CD1c-positive myeloid dendritic cell (primary cell): ENCODE results near the gene RPS6KA1.
"Not testable (repeated sequence)": the region's sequence is repeated elsewhere in the genome, so short reads cannot be mapped to it uniquely, and the experiment has no call there.

Experiments used
- DNase-seq: peaks from one replicate; pipeline ENCODE4 v3.0.0-alpha.2; 2016; ENCODE audit errors: extremely low spot score

Gene RPS6KA1

GRCh38 chr1:26529655-26530409 lies at the start of gene RPS6KA1:
Gene RPS6KA1, plus strand, starts transcription at chr1:26529761. Its CDS starts 160 bp downstream, at chr1:26529921.
- peak; percentile 69 for DNase-seq

GRCh38 chr1:26482921-26483320 lies 46.6 kb upstream of the RPS6KA1 start:
- no peak for DNase-seq

- DNase-seq, result no peak
Measured at GRCh38 chr1:26483980-26484379, 45.6 kb upstream of the RPS6KA1 start.

- DNase-seq, result no peak
Measured at GRCh38 chr1:26490155-26490554, 39.4 kb upstream of the RPS6KA1 start.

GRCh38 chr1:26493267-26493666 lies 36.3 kb upstream of the RPS6KA1 start:
- no peak for DNase-seq

- DNase-seq, result no peak
Measured at GRCh38 chr1:26493938-26494337, 35.6 kb upstream of the RPS6KA1 start.

GRCh38 chr1:26496861-26497260 lies 32.7 kb upstream of the RPS6KA1 start:
- DNase-seq, result no peak

- no peak for DNase-seq
Measured at GRCh38 chr1:26498894-26499293, 30.7 kb upstream of the RPS6KA1 start.

- DNase-seq, result peak; percentile 90
Measured at GRCh38 chr1:26500488-26501175, 28.9 kb upstream of the RPS6KA1 start.

GRCh38 chr1:26510711-26511110 lies 18.9 kb upstream of the RPS6KA1 start:
- not testable (repeated sequence) for DNase-seq

- DNase-seq, result not testable (repeated sequence)
Measured at GRCh38 chr1:26515836-26516235, 13.7 kb upstream of the RPS6KA1 start.

GRCh38 chr1:26516987-26517765 lies 12.4 kb upstream of the RPS6KA1 start:
- DNase-seq, result no peak

GRCh38 chr1:26517766-26518049 lies 11.9 kb upstream of the RPS6KA1 start:
- no peak for DNase-seq

GRCh38 chr1:26518355-26518754 lies 11.2 kb upstream of the RPS6KA1 start:
- DNase-seq, result no peak

GRCh38 chr1:26520339-26520738 lies 9.2 kb upstream of the RPS6KA1 start:
- no peak for DNase-seq

- no peak for DNase-seq
Measured at GRCh38 chr1:26521669-26522030, 7.9 kb upstream of the RPS6KA1 start.

- no peak for DNase-seq
Measured at GRCh38 chr1:26522073-26522472, 7.5 kb upstream of the RPS6KA1 start.

GRCh38 chr1:26524181-26524580 lies 5.4 kb upstream of the RPS6KA1 start:
- DNase-seq, result no peak

- no peak for DNase-seq
Measured at GRCh38 chr1:26526287-26526686, 3.3 kb upstream of the RPS6KA1 start.

- DNase-seq, result no peak
Measured at GRCh38 chr1:26529405-26529654, 231 bp upstream of the RPS6KA1 start.

GRCh38 chr1:26530410-26530894 lies 891 bp downstream of the RPS6KA1 start:
- no peak for DNase-seq

GRCh38 chr1:26530895-26531598 lies 1.5 kb downstream of the RPS6KA1 start:
- DNase-seq, result peak; percentile 44
